DND-41 (cell line): ENCODE measurements around the gene ASB13.

Experiments used
- ATAC-seq: fragments of 200-7000 bp; cut with Tn5 transposase; 3 replicates; pipeline ENCODE4 v1.9.1; 2021; ENCODE audit warnings: low read depth; ENCODE audit not compliant: insufficient read depth
- DNase-seq: peaks from one replicate; pipeline ENCODE4 v3.0.0-alpha.2; 2020
- H2AFZ ChIP-seq: 2 replicates; pipeline ENCODE4 v1.6.0; 2012; ENCODE audit warnings: low read depth, low read length
- H3K27ac ChIP-seq: 2 replicates; pipeline ENCODE4 v1.5.1; 2012; ENCODE audit warnings: low read length, inconsistent platforms
- H3K27me3 ChIP-seq: fragments of 200-600 bp; sonication (generic); 2 replicates; pipeline ENCODE4 v1.6.0; 2012; ENCODE audit warnings: low read length, mild to moderate bottlenecking, inconsistent platforms; ENCODE audit not compliant: insufficient read depth, poor library complexity
- H3K36me3 ChIP-seq: 2 replicates; pipeline ENCODE4 v1.5.1; 2012; ENCODE audit warnings: low read length, inconsistent platforms; ENCODE audit not compliant: insufficient read depth
- H3K4me1 ChIP-seq: 2 replicates; pipeline ENCODE4 v1.5.1; 2012; ENCODE audit warnings: mild to moderate bottlenecking, low read length; ENCODE audit not compliant: insufficient read depth
- H3K4me2 ChIP-seq: 2 replicates; pipeline ENCODE4 v1.6.0; 2012; ENCODE audit warnings: mild to moderate bottlenecking, moderate library complexity, low read length, inconsistent platforms; ENCODE audit not compliant: insufficient read depth
- H3K4me3 ChIP-seq, 2 experiments: fragments of 200-600 bp in 1 of 2; shearing (Covaris generic) in 1 of 2; 2 replicates each; pipeline ENCODE4 v1.5.1; 2012 to 2016; ENCODE audit warnings: inconsistent platforms in 2 of 2, low read length in 2 of 2, mild to moderate bottlenecking in 2 of 2, low read depth in 1 of 2, moderate library complexity in 1 of 2
- H3K79me2 ChIP-seq: 2 replicates; pipeline ENCODE4 v1.6.0; 2012; ENCODE audit warnings: low read length, inconsistent platforms; ENCODE audit not compliant: insufficient read depth
- H3K9ac ChIP-seq: 2 replicates; pipeline ENCODE4 v1.6.0; 2012; ENCODE audit warnings: low read depth, mild to moderate bottlenecking, inconsistent platforms, low read length, moderate library complexity
- H3K9me3 ChIP-seq: 2 replicates; pipeline ENCODE4 v1.5.1; 2012; ENCODE audit warnings: low read length, moderate library complexity, mild to moderate bottlenecking, inconsistent platforms; ENCODE audit not compliant: insufficient read depth, severe bottlenecking
- H4K20me1 ChIP-seq: 2 replicates; pipeline ENCODE4 v1.6.0; 2012; ENCODE audit warnings: low read length; ENCODE audit not compliant: insufficient read depth
- EZH2 ChIP-seq: IDR thresholded peaks from 3 replicates; pipeline ENCODE4 v1.6.1; 2012; ENCODE audit warnings: borderline replicate concordance, low read depth, mild to moderate bottlenecking, moderate library complexity, low read length, inconsistent platforms; ENCODE audit not compliant: severe bottlenecking
- TF ChIP-seq, protein P1 (sequence below): IDR thresholded peaks from 2 replicates; pipeline ENCODE4 v1.5.1; 2012; ENCODE audit warnings: borderline replicate concordance, low read length, moderate library complexity, mild to moderate bottlenecking; ENCODE audit not compliant: poor library complexity, severe bottlenecking; ENCODE audit errors: extremely low read depth

Gene ASB13

DNA sequence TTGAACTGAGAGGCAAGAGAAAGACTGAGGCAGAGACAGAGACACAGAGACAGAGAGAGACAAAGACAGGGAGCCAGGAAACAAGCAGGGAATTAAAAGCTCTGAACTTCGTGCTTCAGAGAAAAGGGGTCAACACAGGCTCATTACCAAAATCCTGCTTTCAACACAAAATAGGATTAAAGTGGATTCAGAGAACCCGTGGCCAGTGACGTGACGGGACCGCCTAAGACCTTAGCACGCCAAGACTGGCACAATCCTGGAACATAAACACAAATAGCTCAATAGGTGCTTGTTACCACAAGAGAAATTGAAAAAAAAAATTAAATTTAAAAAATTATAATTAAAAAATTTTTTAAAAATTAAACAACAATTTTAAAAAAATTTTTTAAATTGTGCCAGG is 21.5 kb downstream of the ASB13 start:
- H3K9ac ChIP-seq: no peak overlapping the region
- H3K9me3 ChIP-seq: no peaks in the 10 kb centered on the region
- H4K20me1 ChIP-seq: no peaks in the 10 kb centered on the region; the same call in 1 of the 2 replicates
- no peaks in the 10 kb centered on the region for H3K36me3 ChIP-seq
- H3K27me3 ChIP-seq: no peaks in the 10 kb centered on the region
- TF ChIP-seq EZH2: no peak
- TF ChIP-seq, protein P1, sequence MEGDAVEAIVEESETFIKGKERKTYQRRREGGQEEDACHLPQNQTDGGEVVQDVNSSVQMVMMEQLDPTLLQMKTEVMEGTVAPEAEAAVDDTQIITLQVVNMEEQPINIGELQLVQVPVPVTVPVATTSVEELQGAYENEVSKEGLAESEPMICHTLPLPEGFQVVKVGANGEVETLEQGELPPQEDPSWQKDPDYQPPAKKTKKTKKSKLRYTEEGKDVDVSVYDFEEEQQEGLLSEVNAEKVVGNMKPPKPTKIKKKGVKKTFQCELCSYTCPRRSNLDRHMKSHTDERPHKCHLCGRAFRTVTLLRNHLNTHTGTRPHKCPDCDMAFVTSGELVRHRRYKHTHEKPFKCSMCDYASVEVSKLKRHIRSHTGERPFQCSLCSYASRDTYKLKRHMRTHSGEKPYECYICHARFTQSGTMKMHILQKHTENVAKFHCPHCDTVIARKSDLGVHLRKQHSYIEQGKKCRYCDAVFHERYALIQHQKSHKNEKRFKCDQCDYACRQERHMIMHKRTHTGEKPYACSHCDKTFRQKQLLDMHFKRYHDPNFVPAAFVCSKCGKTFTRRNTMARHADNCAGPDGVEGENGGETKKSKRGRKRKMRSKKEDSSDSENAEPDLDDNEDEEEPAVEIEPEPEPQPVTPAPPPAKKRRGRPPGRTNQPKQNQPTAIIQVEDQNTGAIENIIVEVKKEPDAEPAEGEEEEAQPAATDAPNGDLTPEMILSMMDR: no peak
- no peak for DNase-seq
- H3K79me2 ChIP-seq: no peaks in the 10 kb centered on the region
- no peak overlapping the region for H3K4me3 ChIP-seq
- no peak overlapping the region for H2AFZ ChIP-seq
- no peak for ATAC-seq
- peaks cover 13% of the 10 kb centered on the region for H3K4me1 ChIP-seq
- H3K4me2 ChIP-seq: no peak overlapping the region
- H3K27ac ChIP-seq: no peak overlapping the region

DNA sequence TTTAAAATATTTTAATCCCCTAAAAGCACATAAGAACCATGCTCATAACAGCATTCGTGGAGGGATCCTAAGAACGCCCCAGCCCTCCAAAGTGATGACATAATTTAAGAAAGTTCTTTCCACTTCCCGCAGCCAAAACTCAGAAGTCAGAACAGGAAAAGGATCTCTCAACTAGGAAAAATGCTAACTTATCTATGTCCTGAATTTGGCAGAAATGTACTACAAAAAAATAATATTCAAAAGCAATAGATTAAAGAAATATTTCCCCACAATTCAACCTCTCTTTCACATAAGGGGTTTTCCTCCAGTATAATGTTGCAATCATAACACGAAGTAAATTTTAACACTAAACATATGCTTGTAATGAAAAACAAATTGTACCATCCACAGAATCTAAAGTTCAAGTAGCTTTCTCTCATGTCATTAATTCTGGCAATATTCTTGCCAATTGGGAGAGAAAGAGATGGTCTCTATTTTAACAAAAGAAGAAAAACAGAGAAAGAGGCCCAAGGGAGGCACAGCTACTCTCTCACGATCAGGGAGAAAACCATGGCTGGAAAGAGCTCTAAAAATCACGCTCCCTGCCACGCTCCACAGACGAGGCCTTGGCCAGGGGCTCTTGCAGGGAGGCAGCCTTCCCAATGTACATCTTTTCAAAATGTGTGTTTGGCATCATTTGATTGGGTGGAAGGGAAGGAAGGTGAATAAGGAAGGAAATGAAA is 22.9 kb downstream of the ASB13 start:
- no peak overlapping the region for H3K27ac ChIP-seq
- no peak overlapping the region for H3K4me3 ChIP-seq
- TF ChIP-seq EZH2: no peak
- TF ChIP-seq, protein P1: no peak
- H3K79me2 ChIP-seq: no peaks in the 10 kb centered on the region
- no peaks in the 10 kb centered on the region for H3K27me3 ChIP-seq
- ATAC-seq (no peak), DNase-seq (no peak)
- H4K20me1 ChIP-seq: no peaks in the 10 kb centered on the region; the same call in 1 of the 2 replicates
- H3K36me3 ChIP-seq: no peaks in the 10 kb centered on the region
- H2AFZ ChIP-seq: no peak overlapping the region
- peaks cover 13% of the 10 kb centered on the region for H3K4me1 ChIP-seq
- no peaks in the 10 kb centered on the region for H3K9me3 ChIP-seq
- no peak overlapping the region for H3K9ac ChIP-seq
- no peak overlapping the region for H3K4me2 ChIP-seq

- ATAC-seq: no peak
- no peak for DNase-seq
- H3K36me3 ChIP-seq: no peaks in the 10 kb centered on the region
- peaks cover 12% of the 10 kb centered on the region for H3K4me1 ChIP-seq
- H4K20me1 ChIP-seq: no peaks in the 10 kb centered on the region; the same call in 1 of the 2 replicates
- no peak overlapping the region for H3K4me2 ChIP-seq
- H3K9ac ChIP-seq: no peak overlapping the region
- no peak overlapping the region for H3K27ac ChIP-seq
- H3K27me3 ChIP-seq: no peaks in the 10 kb centered on the region
- no peak overlapping the region for H2AFZ ChIP-seq
- no peak overlapping the region for H3K4me3 ChIP-seq
- H3K79me2 ChIP-seq: no peaks in the 10 kb centered on the region
- H3K9me3 ChIP-seq: no peaks in the 10 kb centered on the region
- no peak for TF ChIP-seq EZH2
- TF ChIP-seq, protein P1: no peak
These were observed 24.9 kb downstream of the ASB13 start for GRCh38 chr10:5641501-5641900.
